ENCODE data around the gene ADCK2.

Gene ADCK2

DNA sequence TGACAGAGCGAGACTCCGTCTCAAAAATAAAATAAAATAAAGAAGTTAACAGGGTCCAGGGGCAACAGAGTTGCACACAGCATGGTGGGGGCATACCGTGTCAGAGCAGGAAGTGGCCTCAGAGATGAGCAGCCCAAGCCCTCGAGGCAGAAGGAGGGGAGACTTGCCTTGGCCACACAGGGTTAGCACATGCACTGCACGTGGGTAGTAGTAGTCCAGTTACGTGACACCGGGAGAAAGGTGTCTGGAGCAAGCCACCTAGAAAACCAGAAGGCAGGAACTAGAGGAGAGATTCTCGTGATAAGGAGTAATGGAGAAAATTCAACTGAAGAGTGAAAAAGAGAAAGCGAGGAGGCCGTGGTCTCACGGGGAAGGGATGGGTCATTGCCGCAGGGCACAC, 22.4 kb upstream of the ADCK2 start:
- Histone ChIP-seq H3K27me3 (ENCODE audit: low read length) (no peaks in the 10 kb centered on the region), H3K79me2 (ENCODE audit: insufficient read depth, low read length) (no peaks in the 10 kb centered on the region), H3K27ac (ENCODE audit: low read depth, low read length) (no peak overlapping the region), H3K4me3 (ENCODE audit: insufficient read depth, low read length, poor library complexity, severe bottlenecking) (no peak overlapping the region), H3K36me3 (ENCODE audit: low read length) (no peaks in the 10 kb centered on the region), H2AFZ (ENCODE audit: low read depth, low read length, severe bottlenecking) (no peak overlapping the region), H4K20me1 (ENCODE audit: low read depth, low read length) (no peaks in the 10 kb centered on the region), H3K9me2 (replicated peaks; ENCODE audit: insufficient read depth, low read length) (no peaks in the 10 kb centered on the region), H3K9ac (ENCODE audit: low read length) (no peak overlapping the region), H3K4me2 (ENCODE audit: low read depth, low read length, poor library complexity, severe bottlenecking) (no peak overlapping the region), H3K9me3 (ENCODE audit: insufficient read depth, low read length) (no peaks in the 10 kb centered on the region), H3F3A (ENCODE audit: insufficient read depth) (no peaks in the 10 kb centered on the region)
- no peak for TF ChIP-seq EZH2phosphoT487 (conservative IDR thresholded peaks at IDR 0.05; ENCODE audit: low read length)
- TF ChIP-seq, protein P1, sequence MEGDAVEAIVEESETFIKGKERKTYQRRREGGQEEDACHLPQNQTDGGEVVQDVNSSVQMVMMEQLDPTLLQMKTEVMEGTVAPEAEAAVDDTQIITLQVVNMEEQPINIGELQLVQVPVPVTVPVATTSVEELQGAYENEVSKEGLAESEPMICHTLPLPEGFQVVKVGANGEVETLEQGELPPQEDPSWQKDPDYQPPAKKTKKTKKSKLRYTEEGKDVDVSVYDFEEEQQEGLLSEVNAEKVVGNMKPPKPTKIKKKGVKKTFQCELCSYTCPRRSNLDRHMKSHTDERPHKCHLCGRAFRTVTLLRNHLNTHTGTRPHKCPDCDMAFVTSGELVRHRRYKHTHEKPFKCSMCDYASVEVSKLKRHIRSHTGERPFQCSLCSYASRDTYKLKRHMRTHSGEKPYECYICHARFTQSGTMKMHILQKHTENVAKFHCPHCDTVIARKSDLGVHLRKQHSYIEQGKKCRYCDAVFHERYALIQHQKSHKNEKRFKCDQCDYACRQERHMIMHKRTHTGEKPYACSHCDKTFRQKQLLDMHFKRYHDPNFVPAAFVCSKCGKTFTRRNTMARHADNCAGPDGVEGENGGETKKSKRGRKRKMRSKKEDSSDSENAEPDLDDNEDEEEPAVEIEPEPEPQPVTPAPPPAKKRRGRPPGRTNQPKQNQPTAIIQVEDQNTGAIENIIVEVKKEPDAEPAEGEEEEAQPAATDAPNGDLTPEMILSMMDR (IDR thresholded peaks at IDR 0.05; ENCODE audit: insufficient read depth, low read length, poor library complexity, severe bottlenecking): no peak

DNA sequence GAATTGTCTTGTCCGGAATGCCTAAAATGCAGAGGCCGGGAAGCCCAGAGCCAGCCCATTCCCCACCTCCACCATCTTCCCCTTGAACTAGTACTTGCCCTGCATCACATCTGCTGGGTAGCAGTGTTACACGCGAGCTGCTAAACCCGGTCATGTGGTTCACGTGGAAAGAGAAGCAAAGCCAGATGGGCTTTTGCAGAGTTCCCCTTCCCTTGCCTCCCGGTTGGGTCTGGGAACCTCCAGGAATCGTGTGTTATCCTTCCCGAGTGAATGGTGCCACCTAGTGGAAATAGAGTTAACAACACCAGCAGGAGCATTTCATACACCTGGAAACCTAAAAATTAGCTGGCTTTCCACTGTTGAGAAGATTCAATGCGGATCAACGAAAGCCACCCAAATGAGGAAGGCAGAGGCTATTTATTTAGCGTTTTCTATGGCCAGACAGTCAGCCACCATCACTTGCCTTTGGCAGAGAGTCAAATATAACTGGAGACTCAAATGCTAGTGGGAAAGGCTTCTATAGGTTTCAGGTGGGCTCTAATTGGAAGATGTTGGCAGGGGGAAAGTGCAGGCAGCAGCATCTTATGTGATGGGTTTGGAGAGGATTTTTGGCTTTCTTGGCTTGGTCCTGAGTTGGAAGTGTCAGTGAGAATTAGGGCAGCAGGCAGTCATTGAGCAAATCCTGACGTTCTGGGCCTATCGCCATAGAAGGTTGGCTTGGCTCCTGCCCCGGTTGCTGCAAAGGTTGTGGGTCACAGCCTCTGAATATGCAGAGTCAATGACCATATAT, 19.2 kb upstream of the ADCK2 start:
- no peaks in the 10 kb centered on the region for H3K9me2 ChIP-seq (replicated peaks; ENCODE audit: insufficient read depth, low read length)
- H3K9me3 ChIP-seq (ENCODE audit: insufficient read depth, low read length): no peaks in the 10 kb centered on the region
- H3K9ac ChIP-seq (ENCODE audit: low read length): no peak overlapping the region
- H2AFZ ChIP-seq (ENCODE audit: low read depth, low read length, severe bottlenecking): no peak overlapping the region
- no peak overlapping the region for H3K4me3 ChIP-seq (ENCODE audit: insufficient read depth, low read length, poor library complexity, severe bottlenecking)
- H3K27me3 ChIP-seq (ENCODE audit: low read length): no peaks in the 10 kb centered on the region
- no peak overlapping the region for H3K4me2 ChIP-seq (ENCODE audit: low read depth, low read length, poor library complexity, severe bottlenecking)
- no peak overlapping the region for H3K27ac ChIP-seq (ENCODE audit: low read depth, low read length)
- H3K79me2 ChIP-seq (ENCODE audit: insufficient read depth, low read length): no peaks in the 10 kb centered on the region
- H3F3A ChIP-seq (ENCODE audit: insufficient read depth): no peaks in the 10 kb centered on the region
- H4K20me1 ChIP-seq (ENCODE audit: low read depth, low read length): no peaks in the 10 kb centered on the region
- H3K36me3 ChIP-seq (ENCODE audit: low read length): no peaks in the 10 kb centered on the region
- no peak for TF ChIP-seq EZH2phosphoT487 (conservative IDR thresholded peaks at IDR 0.05; ENCODE audit: low read length)
- TF ChIP-seq, protein P1 (IDR thresholded peaks at IDR 0.05; ENCODE audit: insufficient read depth, low read length, poor library complexity, severe bottlenecking): peak; percentile 71

DNA sequence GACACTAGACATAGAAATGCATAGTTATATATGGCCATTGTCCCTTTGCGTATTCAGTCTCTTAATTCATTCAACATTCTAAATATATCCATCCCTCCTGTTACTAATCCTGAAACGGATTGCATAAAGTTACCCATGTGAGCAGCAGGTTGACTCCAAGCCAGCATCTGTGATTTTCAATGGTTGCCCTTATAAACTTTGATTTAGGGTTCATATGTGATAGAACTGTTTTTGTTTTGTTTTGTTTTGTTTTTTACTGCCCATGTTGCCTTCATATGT, 18.7 kb upstream of the ADCK2 start:
- no peak overlapping the region for H3K9ac ChIP-seq (ENCODE audit: low read length)
- H3K79me2 ChIP-seq (ENCODE audit: insufficient read depth, low read length): no peaks in the 10 kb centered on the region
- H3K9me3 ChIP-seq (ENCODE audit: insufficient read depth, low read length): no peaks in the 10 kb centered on the region
- no peak overlapping the region for H2AFZ ChIP-seq (ENCODE audit: low read depth, low read length, severe bottlenecking)
- no peak overlapping the region for H3K27ac ChIP-seq (ENCODE audit: low read depth, low read length)
- no peak for TF ChIP-seq EZH2phosphoT487 (conservative IDR thresholded peaks at IDR 0.05; ENCODE audit: low read length)
- TF ChIP-seq, protein P1 (IDR thresholded peaks at IDR 0.05; ENCODE audit: insufficient read depth, low read length, poor library complexity, severe bottlenecking): no peak
- H3K4me3 ChIP-seq (ENCODE audit: insufficient read depth, low read length, poor library complexity, severe bottlenecking): no peak overlapping the region
- H4K20me1 ChIP-seq (ENCODE audit: low read depth, low read length): no peaks in the 10 kb centered on the region
- H3F3A ChIP-seq (ENCODE audit: insufficient read depth): no peaks in the 10 kb centered on the region
- H3K4me2 ChIP-seq (ENCODE audit: low read depth, low read length, poor library complexity, severe bottlenecking): no peak overlapping the region
- no peaks in the 10 kb centered on the region for H3K27me3 ChIP-seq (ENCODE audit: low read length)
- H3K36me3 ChIP-seq (ENCODE audit: low read length): no peaks in the 10 kb centered on the region
- H3K9me2 ChIP-seq (replicated peaks; ENCODE audit: insufficient read depth, low read length): no peaks in the 10 kb centered on the region
